GM06990 (cell line): ENCODE measurements around the gene HOMEZ.

Experiments used
- DNase-seq: peaks from one replicate; pipeline ENCODE4 v3.0.0-alpha.2; 2011; ENCODE audit not compliant: insufficient read length; ENCODE audit errors: extremely low read depth
- H3K27me3 ChIP-seq: replicated peaks from 2 replicates; pipeline ENCODE4 v1.6.0; 2011; ENCODE audit warnings: low read length; ENCODE audit not compliant: control insufficient read depth, insufficient read depth
- H3K36me3 ChIP-seq: 2 replicates; pipeline ENCODE4 v1.5.1; 2011; ENCODE audit warnings: low read length; ENCODE audit not compliant: control insufficient read depth, insufficient read depth
- H3K4me3 ChIP-seq: replicated peaks from 2 replicates; pipeline ENCODE4 v1.5.1; 2011; ENCODE audit warnings: low read depth, mild to moderate bottlenecking, control low read depth, low read length
- TF ChIP-seq, protein P1 (sequence below): IDR thresholded peaks from 2 replicates; pipeline ENCODE4 v1.5.1; 2011; ENCODE audit warnings: low read length, control low read depth, mild to moderate bottlenecking, inconsistent platforms; ENCODE audit not compliant: insufficient read depth, poor library complexity, severe bottlenecking

HOMEZ gene

DNA sequence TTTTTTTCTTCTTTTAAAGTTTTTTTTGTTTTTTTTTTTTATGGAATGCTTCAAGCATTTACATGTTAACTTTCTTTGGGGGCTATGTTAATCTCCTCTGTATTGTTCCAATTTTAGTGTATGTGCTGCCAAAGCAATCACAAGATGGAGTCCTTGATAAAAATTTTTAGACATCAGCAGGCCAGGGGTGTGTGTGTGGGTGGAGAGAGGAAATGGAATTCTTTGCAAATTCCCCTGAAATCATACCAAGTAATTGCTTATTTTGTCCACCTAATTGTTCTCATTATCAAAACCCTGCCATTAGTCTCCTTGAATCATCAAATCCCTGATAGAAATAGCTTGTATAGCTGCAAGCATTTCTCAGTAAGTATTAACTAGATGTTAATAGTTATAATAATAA lies 26.5 kb downstream of the HOMEZ start:
- TF ChIP-seq, protein P1, sequence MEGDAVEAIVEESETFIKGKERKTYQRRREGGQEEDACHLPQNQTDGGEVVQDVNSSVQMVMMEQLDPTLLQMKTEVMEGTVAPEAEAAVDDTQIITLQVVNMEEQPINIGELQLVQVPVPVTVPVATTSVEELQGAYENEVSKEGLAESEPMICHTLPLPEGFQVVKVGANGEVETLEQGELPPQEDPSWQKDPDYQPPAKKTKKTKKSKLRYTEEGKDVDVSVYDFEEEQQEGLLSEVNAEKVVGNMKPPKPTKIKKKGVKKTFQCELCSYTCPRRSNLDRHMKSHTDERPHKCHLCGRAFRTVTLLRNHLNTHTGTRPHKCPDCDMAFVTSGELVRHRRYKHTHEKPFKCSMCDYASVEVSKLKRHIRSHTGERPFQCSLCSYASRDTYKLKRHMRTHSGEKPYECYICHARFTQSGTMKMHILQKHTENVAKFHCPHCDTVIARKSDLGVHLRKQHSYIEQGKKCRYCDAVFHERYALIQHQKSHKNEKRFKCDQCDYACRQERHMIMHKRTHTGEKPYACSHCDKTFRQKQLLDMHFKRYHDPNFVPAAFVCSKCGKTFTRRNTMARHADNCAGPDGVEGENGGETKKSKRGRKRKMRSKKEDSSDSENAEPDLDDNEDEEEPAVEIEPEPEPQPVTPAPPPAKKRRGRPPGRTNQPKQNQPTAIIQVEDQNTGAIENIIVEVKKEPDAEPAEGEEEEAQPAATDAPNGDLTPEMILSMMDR: no peak
- no peak for DNase-seq
- Histone ChIP-seq H3K27me3 (no peaks in the 10 kb centered on the region), H3K36me3 (no peaks in the 10 kb centered on the region), H3K4me3 (no peak overlapping the region)

DNA sequence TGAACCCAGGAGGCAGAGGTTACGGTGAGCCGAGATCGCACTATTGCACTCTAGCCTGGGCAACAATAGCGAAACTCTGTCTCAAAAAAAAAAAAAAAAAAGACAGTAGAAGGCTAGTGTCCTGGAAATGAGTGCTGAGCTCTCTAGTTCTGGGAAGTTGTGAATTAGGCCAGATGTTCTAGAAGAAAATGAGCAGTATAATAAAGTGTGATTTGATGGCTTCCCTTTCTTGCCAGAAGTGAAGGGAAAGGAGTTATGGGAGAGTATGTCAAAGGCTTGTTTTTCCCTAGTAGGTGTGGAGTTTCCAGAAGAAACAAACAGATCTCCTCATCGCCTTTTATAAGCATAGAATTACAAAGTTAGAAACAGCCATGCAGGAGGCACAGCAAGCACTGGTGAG lies 27.7 kb downstream of the HOMEZ start:
- TF ChIP-seq, protein P1: no peak

DNA sequence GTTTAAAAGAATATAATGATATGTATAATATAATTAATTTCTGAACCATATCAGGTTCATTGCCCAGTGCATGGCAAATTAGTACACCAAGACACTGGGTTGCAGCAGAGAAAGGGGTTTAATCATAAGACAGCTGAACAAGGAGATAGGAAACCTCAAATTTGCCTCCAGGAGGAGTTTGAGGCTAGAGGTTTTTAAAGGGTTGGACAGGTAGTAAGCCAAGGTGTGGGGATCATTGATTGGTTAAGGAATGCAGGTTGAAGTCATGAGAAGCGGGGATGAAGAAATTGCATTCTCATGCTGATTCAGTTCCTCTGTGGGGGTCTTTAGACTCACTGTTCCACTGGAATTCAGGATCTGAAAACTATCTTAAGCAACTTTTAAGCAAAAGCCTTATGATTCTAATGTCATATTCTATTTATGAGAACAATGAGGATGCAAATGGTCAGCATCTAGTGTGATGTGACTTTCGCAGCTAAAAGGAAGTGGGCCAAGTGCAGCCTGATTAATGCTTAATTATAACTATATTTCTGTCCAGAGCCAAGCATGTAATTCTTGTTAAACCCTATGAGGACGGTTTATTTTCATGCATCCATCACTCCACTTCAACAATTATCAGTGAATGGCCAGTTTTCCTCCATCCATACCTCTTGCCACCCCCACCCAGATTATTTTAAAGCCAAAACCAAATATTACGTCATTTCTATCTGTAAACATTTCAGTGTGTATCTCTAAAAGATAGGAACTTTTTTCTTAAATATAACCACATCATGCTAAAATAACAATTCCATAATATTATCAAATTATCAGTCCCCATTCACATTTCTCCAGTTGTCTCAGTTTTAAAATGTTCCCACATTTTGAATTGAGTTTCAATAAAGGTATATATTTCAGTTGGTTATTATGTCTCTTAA lies 33.3 kb downstream of the HOMEZ start:
- Histone ChIP-seq H3K4me3 (no peak overlapping the region), H3K36me3 (no peaks in the 10 kb centered on the region), H3K27me3 (no peaks in the 10 kb centered on the region)
- DNase-seq: no peak
- TF ChIP-seq, protein P1: no peak

More for the DNA sequence above, 27.7 kb downstream of the HOMEZ start:
- Histone ChIP-seq H3K27me3 (no peaks in the 10 kb centered on the region), H3K4me3 (no peak overlapping the region), H3K36me3 (no peaks in the 10 kb centered on the region)
- no peak for DNase-seq

DNA sequence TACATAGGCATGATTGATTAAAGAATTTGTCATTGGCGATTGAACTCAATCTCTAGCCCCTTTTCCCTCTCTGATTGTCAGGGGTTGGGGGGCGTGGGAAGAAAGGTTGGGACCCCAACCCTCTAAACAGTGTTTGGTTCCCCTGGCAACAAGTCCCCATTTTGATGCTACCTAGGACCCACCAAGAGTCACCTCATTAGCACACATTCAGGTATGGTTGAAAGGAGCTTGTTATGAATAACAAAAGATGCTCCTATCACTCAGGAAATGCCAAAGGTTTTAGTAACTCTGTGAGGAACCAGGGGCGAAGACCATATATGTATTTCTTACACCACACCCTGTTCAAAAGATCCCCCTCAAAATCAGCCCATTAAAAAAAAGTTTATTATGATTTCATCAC lies 33.9 kb downstream of the HOMEZ start:
- DNase-seq: no peak
- TF ChIP-seq, protein P1: no peak
- H3K4me3 ChIP-seq: no peak overlapping the region
- H3K27me3 ChIP-seq: no peaks in the 10 kb centered on the region
- no peaks in the 10 kb centered on the region for H3K36me3 ChIP-seq

DNA sequence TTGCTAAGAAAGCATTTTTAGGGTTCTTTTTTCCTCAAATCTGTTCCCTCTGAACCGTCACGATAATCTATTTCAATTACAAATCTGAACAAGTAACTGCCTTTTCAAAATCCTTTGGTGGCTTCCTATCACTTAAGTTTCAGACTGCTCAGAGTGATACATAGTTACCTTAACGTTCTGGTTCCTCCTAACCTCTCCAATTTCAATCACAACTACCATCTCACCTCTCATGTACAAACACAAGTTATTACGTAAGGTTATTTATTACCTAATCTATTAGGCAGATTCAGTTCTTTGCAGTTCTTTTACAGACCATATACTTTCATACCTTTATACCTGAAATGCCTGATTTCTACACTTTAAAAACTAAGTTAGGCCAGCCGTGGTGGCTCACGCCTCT lies 36.1 kb downstream of the HOMEZ start:
- no peak for DNase-seq
- H3K4me3 ChIP-seq: no peak overlapping the region
- H3K36me3 ChIP-seq: no peaks in the 10 kb centered on the region
- TF ChIP-seq, protein P1: no peak
- no peaks in the 10 kb centered on the region for H3K27me3 ChIP-seq

DNA sequence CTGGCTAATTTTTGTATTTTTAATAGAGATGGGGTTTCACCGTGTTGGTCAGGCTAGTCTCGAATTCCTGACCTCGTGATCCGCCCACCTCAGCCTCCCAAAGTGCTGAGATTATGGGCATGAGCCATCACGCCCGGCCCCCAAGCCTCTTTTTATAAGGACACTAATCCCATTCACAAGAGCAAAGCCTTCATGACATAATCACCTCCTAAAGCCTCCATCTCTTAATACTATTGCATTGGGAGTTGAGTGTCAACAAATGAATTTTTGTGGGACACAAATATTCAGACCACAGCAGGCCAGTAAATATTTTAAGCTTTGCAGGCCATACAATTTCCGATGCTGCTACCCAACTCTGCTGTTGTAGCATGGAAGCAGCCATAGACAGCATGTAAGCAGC lies 37.3 kb downstream of the HOMEZ start:
- TF ChIP-seq, protein P1: no peak
- no peaks in the 10 kb centered on the region for H3K27me3 ChIP-seq
- no peaks in the 10 kb centered on the region for H3K36me3 ChIP-seq
- DNase-seq: no peak
- H3K4me3 ChIP-seq: no peak overlapping the region
